Activated CD4-positive, alpha-beta T cell treated with anti-CD3 and anti-CD28 coated beads, Interleukin-2, amount 50 U/mL, for 4 hours (primary cell): Measurements from ENCODE around the gene ARHGAP26.

Experiments used
- DNase-seq, 2 experiments: peaks; one replicate each; pipeline ENCODE4 v3.0.0-alpha.2; 2020

ARHGAP26 gene

DNA sequence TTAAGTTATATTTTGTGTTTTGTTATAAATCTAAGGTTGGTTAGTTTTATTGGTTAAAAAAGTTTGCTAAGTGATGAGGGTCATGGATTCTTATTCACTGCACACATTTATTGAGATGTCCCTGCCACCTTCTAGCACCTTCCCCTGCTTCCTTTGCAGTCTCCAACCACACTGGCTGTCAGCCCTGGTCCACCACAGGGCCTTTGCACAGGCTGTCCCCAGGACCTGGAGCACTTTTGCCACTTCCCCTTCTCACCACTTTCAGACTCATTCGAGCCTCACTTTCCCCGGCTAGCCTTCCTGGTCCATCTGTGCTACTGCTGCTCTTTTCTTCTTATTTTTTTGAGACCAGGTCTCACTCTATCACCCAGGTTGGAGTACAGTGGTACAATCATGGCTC is 45.3 kb downstream of the ARHGAP26 start:
- no peak for DNase-seq

- DNase-seq: no peak
Observed at GRCh38 chr5:142816531-142817430, 46.6 kb downstream of the ARHGAP26 start.

- no peak for DNase-seq
Observed at GRCh38 chr5:142817949-142818431, 47.8 kb downstream of the ARHGAP26 start.

DNA sequence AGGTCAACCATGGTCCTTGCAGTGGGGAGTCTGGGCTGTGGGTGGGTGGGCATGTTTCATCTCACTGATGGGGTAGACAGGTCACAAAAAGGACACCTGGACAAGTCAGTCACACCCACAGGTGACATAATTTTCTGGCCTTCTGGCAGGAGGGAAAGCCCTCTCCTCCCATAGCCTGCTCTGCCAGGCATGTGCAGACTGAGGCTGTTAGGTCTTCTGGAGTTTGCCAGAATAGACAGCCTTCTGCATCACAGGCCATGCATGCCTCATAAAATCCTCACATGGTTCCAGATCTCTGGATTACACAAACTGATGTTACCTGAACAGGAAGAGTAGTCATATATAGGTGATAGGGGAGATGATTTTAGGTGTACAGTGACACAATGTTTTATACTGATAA is 49.1 kb downstream of the ARHGAP26 start:
- DNase-seq: no peak

DNA sequence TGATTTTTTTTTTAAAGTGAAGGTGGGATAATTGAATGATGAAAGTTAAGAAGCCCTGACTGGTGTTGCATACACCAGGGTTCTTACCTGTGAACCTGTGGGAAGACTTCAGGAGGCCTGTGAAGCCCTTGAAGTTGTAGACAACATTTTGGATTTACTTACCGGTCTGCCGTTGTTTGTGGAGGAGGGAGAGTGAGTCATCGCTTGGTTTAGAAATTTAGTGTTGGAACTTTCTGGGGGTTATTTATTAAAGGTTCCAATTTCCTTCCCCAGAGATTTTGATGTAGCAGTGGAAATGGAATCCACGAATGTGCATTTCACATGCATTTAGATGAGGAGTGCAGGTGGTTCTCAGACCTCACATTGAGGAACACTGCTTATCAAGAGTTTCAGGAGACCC is 49.6 kb downstream of the ARHGAP26 start:
- no peak for DNase-seq

- DNase-seq: no peak
Observed at GRCh38 chr5:142820447-142820846, 50.3 kb downstream of the ARHGAP26 start.

DNA sequence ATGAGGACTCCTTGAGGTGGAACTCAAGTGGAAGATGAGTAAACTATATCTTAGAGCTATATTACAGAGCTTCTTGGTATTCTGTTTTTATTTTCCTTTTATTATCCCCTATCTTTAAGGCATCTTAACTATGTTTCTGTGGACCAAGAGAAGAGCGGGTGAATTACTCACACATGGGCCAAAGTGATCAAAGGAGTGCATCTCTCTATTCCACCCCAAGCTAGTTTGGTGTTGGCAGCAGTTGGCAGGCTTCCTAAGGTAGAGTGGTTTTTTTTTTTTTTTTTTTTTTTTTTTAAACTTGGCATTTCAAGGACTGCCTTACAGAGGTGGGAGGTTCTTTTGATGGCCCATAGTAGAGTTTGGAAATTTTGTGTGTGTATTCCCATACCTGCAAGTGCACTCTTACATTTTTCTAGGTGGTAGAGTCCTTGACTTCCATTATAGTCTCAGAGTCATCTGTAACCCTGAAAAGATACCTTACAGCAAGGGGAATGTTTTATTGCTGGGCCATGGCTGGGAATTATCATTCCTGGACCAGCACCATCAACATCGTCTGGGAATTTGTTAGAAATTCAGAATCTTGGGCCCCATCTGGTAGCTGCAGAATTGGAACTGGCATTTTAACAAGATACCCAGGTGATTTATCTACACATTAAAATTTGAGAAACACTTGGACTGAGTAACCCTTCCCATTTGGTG is 51.0 kb downstream of the ARHGAP26 start:
- DNase-seq: no peak

GRCh38 chr5:142821733-142822487 is 51.7 kb downstream of the ARHGAP26 start:
- no peak for DNase-seq

- no peak for DNase-seq
Observed at GRCh38 chr5:142823126-142823525, 52.9 kb downstream of the ARHGAP26 start.

GRCh38 chr5:142823806-142824205 is 53.6 kb downstream of the ARHGAP26 start:
- no peak for DNase-seq

GRCh38 chr5:142824391-142824790 is 54.2 kb downstream of the ARHGAP26 start:
- DNase-seq: no peak

GRCh38 chr5:142825378-142826089 is 55.4 kb downstream of the ARHGAP26 start:
- DNase-seq: no peak

- no peak for DNase-seq
Observed at GRCh38 chr5:142826093-142826492, 55.9 kb downstream of the ARHGAP26 start.

GRCh38 chr5:142826741-142827492 is 56.7 kb downstream of the ARHGAP26 start:
- no peak for DNase-seq

- no peak for DNase-seq
Observed at GRCh38 chr5:142827934-142828576, 57.9 kb downstream of the ARHGAP26 start.

DNA sequence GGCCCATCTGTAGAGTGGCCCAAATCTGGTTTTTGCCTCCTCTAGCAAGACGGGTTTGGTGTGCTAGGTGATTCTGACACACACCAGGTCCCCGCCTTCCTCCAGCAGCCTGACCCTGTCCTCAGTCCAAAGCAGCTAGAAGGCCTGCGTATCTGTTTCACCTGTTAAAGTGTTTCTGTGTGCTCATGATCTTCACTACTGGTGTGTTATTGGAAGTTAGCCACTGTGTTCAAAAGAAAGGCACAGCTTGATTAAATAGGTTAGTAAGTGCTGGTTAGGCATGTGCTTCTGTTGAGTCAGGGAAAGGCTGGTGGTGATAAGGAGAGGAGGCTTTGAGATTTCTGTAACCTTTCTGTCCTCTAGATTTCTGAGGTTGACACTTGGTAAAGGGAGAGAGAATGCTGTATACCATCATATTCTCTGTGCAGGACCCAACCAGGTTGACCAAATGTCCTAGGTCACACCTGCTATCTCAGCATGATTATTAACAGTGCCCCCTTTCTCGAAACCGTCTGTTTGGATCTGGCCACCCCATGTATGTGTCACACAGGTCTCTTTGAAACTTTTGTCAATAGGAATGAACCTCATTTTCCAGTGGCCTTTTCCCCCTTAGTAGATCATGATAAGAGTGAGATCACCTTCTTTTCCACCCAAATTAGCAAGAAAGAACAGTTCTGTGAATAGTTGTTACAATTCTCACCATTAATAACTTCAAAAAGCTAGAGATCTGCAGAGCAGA is 58.8 kb downstream of the ARHGAP26 start:
- DNase-seq: no peak

DNA sequence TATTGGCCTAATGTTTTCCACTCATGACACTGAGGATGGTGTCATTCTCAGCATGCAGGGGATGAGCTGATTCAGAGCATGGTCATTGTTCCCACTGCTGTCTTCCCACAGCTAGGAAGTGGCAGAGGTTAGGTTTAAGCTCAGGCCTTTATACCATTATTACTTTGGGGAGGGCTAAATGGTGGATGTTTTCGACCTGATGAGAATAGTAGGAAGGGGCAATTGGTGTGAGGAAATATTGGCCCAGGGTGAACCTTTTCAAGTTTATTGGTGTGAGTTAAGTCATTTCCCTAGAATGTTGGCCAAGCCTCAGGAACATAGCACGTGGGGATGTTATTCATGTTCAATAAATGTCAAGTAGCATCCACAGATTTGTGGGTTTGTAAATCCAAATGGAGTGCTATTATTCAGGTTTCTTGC is 59.6 kb downstream of the ARHGAP26 start:
- DNase-seq: no peak

DNA sequence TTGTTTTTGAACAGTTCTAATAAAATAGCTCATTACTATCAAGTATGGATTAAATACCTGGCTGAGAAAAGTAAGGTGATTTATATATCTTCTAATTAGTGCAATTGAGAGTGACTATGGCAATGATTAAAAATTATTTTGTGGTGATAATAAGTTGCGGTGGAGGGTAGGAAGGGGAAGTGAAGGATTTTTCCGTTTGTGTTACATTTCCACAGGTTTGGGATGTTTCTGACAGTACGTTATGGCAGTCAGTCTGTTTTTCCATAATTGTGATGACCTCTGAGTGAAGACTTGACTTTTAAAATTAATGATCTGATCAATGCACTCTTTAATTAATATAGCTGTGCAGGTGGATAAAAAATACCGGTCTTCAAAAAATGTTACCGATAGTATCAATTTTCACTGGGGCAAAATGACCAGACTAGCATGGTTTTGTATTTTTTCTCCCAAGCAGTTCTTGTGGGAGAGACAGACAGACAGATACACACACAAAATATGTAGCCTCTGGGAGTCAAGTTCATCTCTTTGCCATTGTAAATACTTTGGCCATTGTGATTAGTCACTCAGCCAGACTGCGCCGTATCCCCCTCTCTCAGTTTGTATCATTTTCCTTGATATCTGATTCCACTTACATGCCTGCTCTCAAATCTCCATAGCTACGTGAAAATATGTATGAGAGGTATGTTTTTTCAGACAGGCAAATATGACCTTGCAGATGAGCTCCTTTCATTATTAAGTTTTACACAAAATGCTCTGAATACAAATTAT is 60.2 kb downstream of the ARHGAP26 start:
- DNase-seq: no peak

DNA sequence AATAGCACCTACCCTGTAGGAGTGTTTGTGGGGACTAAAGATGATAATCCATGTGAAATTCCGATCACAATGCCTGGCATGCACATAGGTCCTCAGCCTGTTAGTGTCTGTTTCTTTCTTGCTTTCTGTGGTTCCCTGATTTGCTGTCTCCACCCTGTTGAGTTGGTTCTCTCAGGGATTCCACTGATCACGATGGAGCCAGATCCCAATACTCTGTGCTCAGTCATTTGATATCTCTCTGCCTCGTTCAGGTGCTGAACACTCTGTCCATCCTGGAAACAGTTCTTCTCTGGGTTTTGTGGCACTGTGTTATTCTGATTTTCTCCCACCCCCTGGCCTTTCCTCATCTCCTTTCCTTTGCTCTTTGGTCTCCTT is 60.8 kb downstream of the ARHGAP26 start:
- no peak for DNase-seq

- no peak for DNase-seq
Observed at GRCh38 chr5:142832263-142832662, 62.1 kb downstream of the ARHGAP26 start.
